Measurements from ENCODE around the gene CDH4. TPM values are rescaled to one million over a fixed set of nuclear protein-coding genes. Genes with fewer than 3 reads are reported as not detected.

Gene CDH4
- total RNA-seq, 6 experiments from 2014 or later: 5.8 to 12.8 (median 10.9) TPM

- Mint-ChIP-seq H3K4me3 (no peak overlapping the region), H3K27me3 (ENCODE audit: insufficient read depth) (peaks cover 12% of the 10 kb centered on the region), H3K9me3 (peaks cover 54% of the 10 kb centered on the region), H3K27ac (no peak overlapping the region), H3K4me1 (ENCODE audit: low read depth) (no peaks in the 10 kb centered on the region), H3K36me3 (ENCODE audit: low read depth) (peaks cover 10% of the 10 kb centered on the region; the same call in 1 of the 2 replicates)
- TF ChIP-seq CTCF (IDR thresholded peaks at IDR 0.05): no peak
- no peak for DNase-seq
Observed at GRCh38 chr20:61673152-61673847, 421.2 kb downstream of the CDH4 start.

- Mint-ChIP-seq H3K27ac (no peak overlapping the region), H3K4me3 (no peak overlapping the region), H3K27me3 (ENCODE audit: insufficient read depth) (peaks cover 10% of the 10 kb centered on the region), H3K4me1 (ENCODE audit: low read depth) (no peaks in the 10 kb centered on the region), H3K36me3 (ENCODE audit: low read depth) (peaks cover 10% of the 10 kb centered on the region; the same call in 1 of the 2 replicates), H3K9me3 (peaks cover 57% of the 10 kb centered on the region)
- TF ChIP-seq CTCF (IDR thresholded peaks at IDR 0.05): no peak
- DNase-seq: no peak
Observed at GRCh38 chr20:61674121-61674520, 422.1 kb downstream of the CDH4 start.

- Mint-ChIP-seq H3K4me3 (no peak overlapping the region), H3K36me3 (ENCODE audit: low read depth) (peaks cover 10% of the 10 kb centered on the region; the same call in 1 of the 2 replicates), H3K4me1 (ENCODE audit: low read depth) (no peaks in the 10 kb centered on the region), H3K27ac (no peak overlapping the region), H3K9me3 (peaks cover 59% of the 10 kb centered on the region), H3K27me3 (ENCODE audit: insufficient read depth) (peaks cover 8% of the 10 kb centered on the region)
- DNase-seq: no peak
- no peak for TF ChIP-seq CTCF (IDR thresholded peaks at IDR 0.05)
Observed at GRCh38 chr20:61674688-61675087, 422.6 kb downstream of the CDH4 start.

GRCh38 chr20:61677928-61678327 is 425.9 kb downstream of the CDH4 start:
- no peak for TF ChIP-seq CTCF (IDR thresholded peaks at IDR 0.05)
- no peak overlapping the region for H3K4me3 Mint-ChIP-seq
- H3K9me3 Mint-ChIP-seq: peaks cover 34% of the 10 kb centered on the region
- no peak for DNase-seq
- peaks cover 11% of the 10 kb centered on the region for H3K27me3 Mint-ChIP-seq (ENCODE audit: insufficient read depth)
- peaks cover 3% of the 10 kb centered on the region for H3K4me1 Mint-ChIP-seq (ENCODE audit: low read depth)
- no peak overlapping the region for H3K27ac Mint-ChIP-seq
- H3K36me3 Mint-ChIP-seq (ENCODE audit: low read depth): peaks cover 4% of the 10 kb centered on the region; the same call in 1 of the 2 replicates

- Mint-ChIP-seq H3K9me3 (peaks cover 34% of the 10 kb centered on the region), H3K4me3 (no peak overlapping the region), H3K27ac (no peak overlapping the region), H3K36me3 (ENCODE audit: low read depth) (peaks cover 4% of the 10 kb centered on the region; the same call in 1 of the 2 replicates), H3K27me3 (ENCODE audit: insufficient read depth) (peaks cover 10% of the 10 kb centered on the region), H3K4me1 (ENCODE audit: low read depth) (peaks cover 8% of the 10 kb centered on the region)
- TF ChIP-seq CTCF (IDR thresholded peaks at IDR 0.05): no peak
- DNase-seq: no peak
Observed at GRCh38 chr20:61678437-61678836, 426.4 kb downstream of the CDH4 start.
